GM12801 (cell line): ENCODE data around the gene NCOA6.

Source experiments
- CTCF ChIP-seq: IDR thresholded peaks from one replicate; pipeline ENCODE4 v1.5.1; 2011; ENCODE audit warnings: control low read depth; ENCODE audit not compliant: insufficient read length; ENCODE audit errors: extremely low read depth

The NCOA6 gene

GRCh38 chr20:34709044-34709830 is 116.2 kb downstream of the NCOA6 start:
- no peak for TF ChIP-seq CTCF

GRCh38 chr20:34708621-34709043 is 116.8 kb downstream of the NCOA6 start:
- TF ChIP-seq CTCF = no peak

- no peak for TF ChIP-seq CTCF
Measured at GRCh38 chr20:34706912-34707784, 118.3 kb downstream of the NCOA6 start.

- no peak for TF ChIP-seq CTCF
Measured at GRCh38 chr20:34706302-34706875, 119.1 kb downstream of the NCOA6 start.

- no peak for TF ChIP-seq CTCF
Measured at GRCh38 chr20:34705397-34706301, 119.8 kb downstream of the NCOA6 start.

GRCh38 chr20:34705008-34705396 is 120.4 kb downstream of the NCOA6 start:
- TF ChIP-seq CTCF = no peak
